Measurements from ENCODE around the gene TNFSF15.

Gene TNFSF15

DNA sequence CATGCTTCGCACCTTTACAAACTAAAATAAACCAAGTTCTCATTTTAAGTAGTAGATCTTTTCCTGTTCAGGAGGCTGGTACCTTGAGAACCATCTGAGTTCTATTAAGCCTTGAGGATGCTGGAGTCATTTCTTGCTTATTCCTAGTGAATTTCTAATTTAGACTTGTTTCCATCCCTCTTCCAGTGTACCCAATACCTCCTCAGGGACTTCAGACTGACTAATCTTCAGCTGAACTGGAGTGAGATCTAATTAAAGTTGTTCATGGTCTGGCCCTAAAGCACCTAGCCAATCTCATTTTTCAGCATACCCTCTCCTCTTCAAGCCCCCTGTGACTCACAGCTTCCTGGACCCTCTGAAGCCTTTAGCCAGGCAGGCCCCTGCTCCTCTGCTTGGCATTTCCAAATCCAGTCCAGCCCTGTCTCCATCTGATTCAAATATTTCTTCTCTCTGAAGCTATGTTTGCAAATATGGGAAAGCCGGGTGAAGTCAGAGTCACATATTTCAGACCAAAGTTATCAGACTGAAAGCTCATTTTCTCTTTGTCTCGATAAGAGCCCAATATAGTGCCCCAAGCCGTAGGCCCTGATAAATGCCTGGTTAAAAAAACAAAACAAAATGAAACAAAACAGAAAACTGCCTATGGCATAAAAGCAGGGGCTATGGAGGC lies 19.4 kb upstream of the TNFSF15 start:
- DNase-seq (ENCODE audit: insufficient read length, low spot score) (no peak), FAIRE-seq (no peak)
- TF ChIP-seq, protein P1, sequence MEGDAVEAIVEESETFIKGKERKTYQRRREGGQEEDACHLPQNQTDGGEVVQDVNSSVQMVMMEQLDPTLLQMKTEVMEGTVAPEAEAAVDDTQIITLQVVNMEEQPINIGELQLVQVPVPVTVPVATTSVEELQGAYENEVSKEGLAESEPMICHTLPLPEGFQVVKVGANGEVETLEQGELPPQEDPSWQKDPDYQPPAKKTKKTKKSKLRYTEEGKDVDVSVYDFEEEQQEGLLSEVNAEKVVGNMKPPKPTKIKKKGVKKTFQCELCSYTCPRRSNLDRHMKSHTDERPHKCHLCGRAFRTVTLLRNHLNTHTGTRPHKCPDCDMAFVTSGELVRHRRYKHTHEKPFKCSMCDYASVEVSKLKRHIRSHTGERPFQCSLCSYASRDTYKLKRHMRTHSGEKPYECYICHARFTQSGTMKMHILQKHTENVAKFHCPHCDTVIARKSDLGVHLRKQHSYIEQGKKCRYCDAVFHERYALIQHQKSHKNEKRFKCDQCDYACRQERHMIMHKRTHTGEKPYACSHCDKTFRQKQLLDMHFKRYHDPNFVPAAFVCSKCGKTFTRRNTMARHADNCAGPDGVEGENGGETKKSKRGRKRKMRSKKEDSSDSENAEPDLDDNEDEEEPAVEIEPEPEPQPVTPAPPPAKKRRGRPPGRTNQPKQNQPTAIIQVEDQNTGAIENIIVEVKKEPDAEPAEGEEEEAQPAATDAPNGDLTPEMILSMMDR (IDR thresholded peaks at IDR 0.05; ENCODE audit: insufficient read depth, missing control alignments), result no peak

DNA sequence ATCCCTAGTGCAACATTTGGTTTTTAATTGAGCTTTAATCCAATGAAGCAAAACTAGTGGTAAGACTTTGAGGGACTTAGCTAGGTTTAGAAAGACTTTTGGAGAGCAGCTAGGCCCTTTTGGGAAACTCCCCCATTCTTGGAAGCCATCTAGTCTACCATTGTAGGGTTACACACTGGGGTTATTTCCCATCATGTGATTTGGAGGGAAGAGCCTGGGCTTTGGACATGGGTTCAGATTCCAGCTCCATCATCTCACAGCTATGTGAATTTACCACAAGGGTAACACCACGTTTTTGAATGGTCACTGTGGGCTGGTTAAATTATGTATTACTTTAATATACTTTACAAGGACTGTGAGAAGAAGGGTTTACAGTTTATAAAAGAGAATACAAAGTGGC lies 18.3 kb upstream of the TNFSF15 start:
- TF ChIP-seq, protein P1 (IDR thresholded peaks at IDR 0.05; ENCODE audit: insufficient read depth, missing control alignments), result no peak
- FAIRE-seq (no peak), DNase-seq (ENCODE audit: insufficient read length, low spot score) (no peak)

DNA sequence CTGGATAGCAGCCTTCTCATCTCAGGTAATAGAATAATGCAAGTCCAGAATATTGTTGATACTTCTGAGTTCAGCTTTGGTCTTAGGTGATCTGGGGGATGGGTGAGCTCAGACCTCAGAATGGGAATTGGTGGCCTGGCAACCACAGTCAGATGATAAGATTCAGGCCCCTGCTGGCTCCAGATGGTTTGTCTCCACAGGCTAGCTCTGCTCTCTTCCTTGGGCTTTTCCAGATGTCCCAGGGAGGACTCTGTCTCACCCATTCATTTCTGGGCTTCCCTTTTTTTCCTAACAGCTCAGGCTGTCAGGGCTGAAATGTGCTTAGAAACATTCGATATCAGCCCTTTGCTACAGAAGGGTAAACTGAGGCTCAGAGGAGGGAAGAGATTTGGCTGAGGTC lies 17.6 kb upstream of the TNFSF15 start:
- TF ChIP-seq, protein P1 (IDR thresholded peaks at IDR 0.05; ENCODE audit: insufficient read depth, missing control alignments), result no peak
- FAIRE-seq, result no peak
- DNase-seq (ENCODE audit: insufficient read length, low spot score), result no peak

DNA sequence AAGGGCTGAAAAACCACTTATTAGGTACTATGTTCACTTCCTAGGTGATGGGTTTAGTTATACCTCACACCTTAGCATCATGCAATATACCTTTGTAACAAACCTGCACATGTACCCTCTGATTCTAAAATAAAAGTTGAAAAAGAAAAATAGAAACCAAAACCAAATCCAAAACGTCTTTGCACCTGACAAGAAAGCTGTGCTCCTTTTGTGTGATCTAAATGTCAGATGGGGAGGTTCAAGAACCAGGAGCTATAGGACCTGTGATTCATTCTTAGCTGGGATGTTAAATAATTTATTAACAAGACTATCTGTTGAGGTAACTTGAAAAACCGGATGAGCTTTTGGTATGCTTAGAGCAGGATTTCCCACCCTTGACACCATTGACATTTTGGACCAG lies 16.9 kb upstream of the TNFSF15 start:
- DNase-seq (ENCODE audit: insufficient read length, low spot score), result no peak
- TF ChIP-seq, protein P1 (IDR thresholded peaks at IDR 0.05; ENCODE audit: insufficient read depth, missing control alignments), result no peak
- no peak for FAIRE-seq

DNA sequence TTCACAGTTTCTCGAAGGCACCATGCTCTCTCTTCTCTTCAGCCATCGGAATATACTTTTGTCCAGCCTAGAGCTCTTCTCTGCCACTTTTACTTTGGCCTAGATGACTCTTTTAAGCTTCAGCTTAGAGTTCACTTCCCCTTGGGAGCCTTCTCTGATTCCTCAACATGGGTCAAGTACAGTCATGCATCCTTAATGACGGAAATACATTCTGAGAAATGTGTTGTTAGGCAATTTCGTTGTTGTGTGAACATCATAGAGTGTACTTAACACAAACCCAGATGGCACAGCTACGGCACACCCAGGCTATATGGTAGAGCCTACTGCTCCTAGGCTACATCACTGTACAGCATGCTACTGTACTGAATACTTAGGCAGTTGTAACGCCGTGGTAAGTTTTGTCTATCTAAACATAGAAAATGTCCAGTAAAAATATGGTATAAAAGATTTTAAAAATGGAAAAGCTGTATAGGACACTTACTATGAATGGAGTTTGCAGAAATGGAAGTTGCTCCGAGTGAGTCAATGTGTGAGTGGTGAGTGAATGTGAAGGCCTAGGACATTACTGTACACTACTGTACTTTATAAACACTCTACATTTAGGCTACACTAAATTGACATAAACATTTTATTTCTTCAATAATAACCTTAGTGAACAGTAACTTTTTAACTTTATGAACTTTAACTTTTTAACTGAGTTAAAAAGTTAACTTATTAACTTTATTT lies 15.1 kb upstream of the TNFSF15 start:
- TF ChIP-seq, protein P1 (IDR thresholded peaks at IDR 0.05; ENCODE audit: insufficient read depth, missing control alignments), result no peak
- no peak for DNase-seq (ENCODE audit: insufficient read length, low spot score)
- no peak for FAIRE-seq

DNA sequence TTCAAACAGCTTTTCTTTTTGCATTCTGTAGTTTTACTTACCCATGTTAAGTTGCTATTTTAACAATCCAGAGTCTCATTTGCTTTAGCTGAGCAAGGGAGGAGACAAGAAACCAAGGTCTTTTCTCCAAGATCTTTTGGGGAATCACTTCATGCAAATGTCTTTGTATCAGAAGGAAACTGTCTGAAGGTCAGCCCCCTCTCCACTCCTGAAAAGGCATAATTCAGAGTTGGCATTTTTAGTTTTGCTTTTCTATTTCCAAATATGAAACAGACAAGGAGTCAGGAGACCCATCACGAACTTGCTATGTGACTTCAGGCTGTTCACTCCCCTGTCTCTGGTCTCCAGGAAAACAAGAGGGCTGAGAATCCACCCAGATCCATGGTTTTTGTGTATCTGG lies 12.3 kb upstream of the TNFSF15 start:
- FAIRE-seq (no peak), DNase-seq (ENCODE audit: insufficient read length, low spot score) (no peak)
- TF ChIP-seq, protein P1 (IDR thresholded peaks at IDR 0.05; ENCODE audit: insufficient read depth, missing control alignments), result no peak
